HepG2 (cell line): ENCODE data around the gene ACTN3. TPM values are rescaled to one million over a fixed set of nuclear protein-coding genes. Genes with fewer than 3 reads are reported as not detected.

ENCODE experiments used
- ATAC-seq: fragments of 200-7000 bp; cut with Tn5 transposase; 3 replicates; pipeline ENCODE4 v1.9.1; 2020; ENCODE audit warnings: mild to moderate bottlenecking, moderate library complexity
- BruUV-seq: library from RNA; stranded (reverse); fragments of 400-500 nt; replicated peaks from 2 replicates; lab custom pipeline; 2021; lab: Mats Ljungman, UMichigan
- CTCF ChIA-PET: fragments of 300-600 bp; formaldehyde crosslinking; extraction: SDS; loops from one replicate; lab custom pipeline; 2021; ENCODE audit warnings: low total read pairs, inconsistent platforms, low intra/inter-chr PET ratio; lab: Yijun Ruan, JAX
- POLR2A ChIA-PET: fragments of 350-600 bp; sonication (Branson Sonifier 250); formaldehyde crosslinking; loops from one replicate; lab custom pipeline; 2020; ENCODE audit warnings: antibody characterized with exemption, inconsistent platforms; lab: Yijun Ruan, JAX
- DNase-seq: peaks from one replicate; pipeline ENCODE4 v3.0.0-alpha.2; 2015; ENCODE audit warnings: low spot score
- FAIRE-seq: peaks from 3 replicates; lab custom pipeline; 2011; peaks lifted over from hg19 to GRCh38; lab: Jason Lieb, UNC
- H2AFZ ChIP-seq: one replicate; pipeline ENCODE4 v1.6.1; 2011; ENCODE audit warnings: low read length, inconsistent platforms
- H3K27ac ChIP-seq: fragments of 300-600 bp; 3 replicates; pipeline ENCODE4 v1.8.0; 2011; ENCODE audit warnings: mixed run types, mild to moderate bottlenecking, mixed read lengths, low read length, inconsistent platforms; ENCODE audit not compliant: insufficient read depth; ENCODE audit errors: extremely low read length
- H3K27me3 ChIP-seq, 2 experiments: fragments of 200-600 bp in 1 of 2; 2 replicates in 1 of 2; 3 replicates in 1 of 2; pipeline versions ENCODE4 v1.6.0 to v1.8.0; 2011; ENCODE audit warnings: low read length in 2 of 2, mild to moderate bottlenecking in 2 of 2, moderate library complexity in 2 of 2, inconsistent platforms in 1 of 2; ENCODE audit not compliant: insufficient read depth in 2 of 2, control insufficient read depth in 1 of 2
- H3K36me3 ChIP-seq, 2 experiments: fragments of 200-600 bp in 1 of 2; replicated peaks in 1 of 2; 2 replicates in 1 of 2; 3 replicates in 1 of 2; pipeline versions ENCODE4 v1.5.1 to v1.8.0; 2011; ENCODE audit warnings: low read length in 2 of 2, inconsistent platforms in 1 of 2; ENCODE audit not compliant: insufficient read depth in 2 of 2, control insufficient read depth in 1 of 2
- H3K4me1 ChIP-seq: 2 replicates; pipeline ENCODE4 v1.5.1; 2012; ENCODE audit warnings: low read length, inconsistent platforms; ENCODE audit not compliant: insufficient read depth
- H3K4me2 ChIP-seq: 2 replicates; pipeline ENCODE4 v1.6.0; 2011; ENCODE audit warnings: low read depth, low read length, inconsistent platforms
- H3K4me3 ChIP-seq, 3 experiments: fragments of 200-600 bp in 1 of 3; sonication (generic), shearing (Covaris generic) in 1 of 3; replicated peaks in 1 of 3; 2 replicates each; pipeline ENCODE4 v1.5.1; 2011 to 2016; ENCODE audit warnings: low read length in 3 of 3, inconsistent platforms in 2 of 3, low read depth in 2 of 3, mild to moderate bottlenecking in 2 of 3, control low read depth in 1 of 3, mixed read lengths in 1 of 3; ENCODE audit not compliant: insufficient read depth in 1 of 3
- H3K79me2 ChIP-seq: one replicate; pipeline ENCODE4 v1.6.1; 2011; ENCODE audit warnings: low read length, inconsistent platforms; ENCODE audit not compliant: insufficient read depth
- H3K9ac ChIP-seq: 2 replicates; pipeline ENCODE4 v1.6.0; 2011; ENCODE audit warnings: mild to moderate bottlenecking, low read depth, low read length, inconsistent platforms; ENCODE audit not compliant: insufficient read depth
- H3K9me3 ChIP-seq: 2 replicates; pipeline ENCODE4 v1.5.1; 2012; ENCODE audit warnings: mild to moderate bottlenecking, low read length
- H4K20me1 ChIP-seq: 2 replicates; pipeline ENCODE4 v1.6.0; 2011; ENCODE audit warnings: inconsistent platforms, mild to moderate bottlenecking, low read length, moderate library complexity; ENCODE audit not compliant: insufficient read depth
- ARID5B ChIP-seq: IDR thresholded peaks from 2 replicates; pipeline ENCODE4 v1.4.0; 2020; ENCODE audit warnings: mild to moderate bottlenecking, missing genetic modification reagents
- GATAD2A ChIP-seq: IDR thresholded peaks from 2 replicates; pipeline ENCODE4 v1.6.1; 2016
- HNF4G ChIP-seq, 2 experiments: sonication (generic) in 1 of 2; formaldehyde crosslinking in 1 of 2; IDR thresholded peaks; 2 replicates each; pipeline versions ENCODE4 v1.4.0 to v1.6.1; 2011 to 2020; ENCODE audit warnings: borderline replicate concordance in 2 of 2, low read depth in 2 of 2, mild to moderate bottlenecking in 2 of 2, low read length in 1 of 2, missing genetic modification reagents in 1 of 2, moderate library complexity in 1 of 2
- ISX ChIP-seq: sonication (generic); formaldehyde crosslinking; conservative IDR thresholded peaks from 2 replicates; pipeline ENCODE4 v1.5.0; 2020; ENCODE audit warnings: missing genetic modification reagents
- MED1 ChIP-seq: sonication (generic); formaldehyde crosslinking; IDR thresholded peaks from 2 replicates; pipeline ENCODE4 v1.4.0; 2020; ENCODE audit warnings: missing genetic modification reagents
- NCOA2 ChIP-seq: sonication (generic); formaldehyde crosslinking; IDR thresholded peaks from 2 replicates; pipeline ENCODE4 v1.8.0; 2022; ENCODE audit warnings: inconsistent platforms
- SAP130 ChIP-seq: IDR thresholded peaks from 2 replicates; pipeline ENCODE4 v1.6.1; 2016; ENCODE audit warnings: low read depth
- SIN3B ChIP-seq: fragments of 150-350 bp; IDR thresholded peaks from 2 replicates; pipeline ENCODE4 v1.6.1; 2014; ENCODE audit warnings: low read length
- SIX1 ChIP-seq: sonication (generic); formaldehyde crosslinking; IDR thresholded peaks from 2 replicates; pipeline ENCODE4 v1.4.0; 2020; ENCODE audit warnings: missing genetic modification reagents, borderline replicate concordance
- SOX13 ChIP-seq, 3 experiments: fragments of 450-650 bp in 1 of 3; sonication (generic) in 1 of 3; formaldehyde crosslinking in 1 of 3; IDR thresholded peaks in 2 of 3; conservative IDR thresholded peaks in 1 of 3; 2 replicates each; pipeline versions ENCODE4 v1.5.0 to v1.6.1; 2016 to 2020; ENCODE audit warnings: antibody characterized with exemption in 1 of 3, mild to moderate bottlenecking in 1 of 3, missing compliant biosample characterization in 1 of 3, missing genetic modification reagents in 1 of 3, moderate library complexity in 1 of 3
- TARDBP ChIP-seq: sonication (generic); formaldehyde crosslinking; IDR thresholded peaks from 2 replicates; pipeline ENCODE4 v1.8.0; 2022; ENCODE audit warnings: mild to moderate bottlenecking, missing genetic modification reagents
- TEAD3 ChIP-seq: optimal IDR thresholded peaks from 2 replicates; pipeline ENCODE3; 2016; ENCODE audit warnings: borderline replicate concordance
- TOPORS ChIP-seq: sonication (generic); formaldehyde crosslinking; IDR thresholded peaks from 2 replicates; pipeline ENCODE4 v1.8.0; 2023; ENCODE audit warnings: mild to moderate bottlenecking, missing genetic modification reagents
- ZBTB21 ChIP-seq: sonication (generic); formaldehyde crosslinking; IDR thresholded peaks from 2 replicates; pipeline ENCODE4 v1.4.0; 2020; ENCODE audit warnings: missing genetic modification reagents
- ZBTB3 ChIP-seq: sonication (generic); formaldehyde crosslinking; IDR thresholded peaks from 2 replicates; pipeline ENCODE4 v1.4.0; 2020; ENCODE audit warnings: low read depth, mild to moderate bottlenecking, moderate library complexity, missing genetic modification reagents, borderline replicate concordance
- ZNF644 ChIP-seq: IDR thresholded peaks from 2 replicates; pipeline ENCODE4 v1.6.1; 2016; ENCODE audit warnings: low read depth
- WGBS: methylation state at CpG from one replicate; pipeline ENCODE4 v1.1.6; 2017; ENCODE audit warnings: low lambda C conversion rate; 5-methylcytosine and 5-hydroxymethylcytosine counted together
- in situ Hi-C: cut with HindIII; loops from 2 replicates; pipeline ENCODE4 v1.10.0; 2017; ENCODE audit warnings: low pct_unique_long_range_greater_than_20kb; ENCODE audit not compliant: extremely low pct_ligation_motif_present
- intact Hi-C: fragments of 100-400 bp; cut with micrococcal nuclease; formaldehyde crosslinking; loops from one replicate; pipeline ENCODE4 v1.10.0; 2022; ENCODE audit not compliant: unreplicated experiment
- polyA plus RNA-seq, 8 experiments: library from polyadenylated mRNA; depleted of rRNA in 3 of 8; stranded (reverse) in 7 of 8; unstranded in 1 of 8; fragments of >200 nt; fragmentation: Illumina TruSeq in 4 of 8; extraction: Trizol in 4 of 8; gene quantifications; 2 replicates each; pipeline versions ENCODE4 v1.2.1 to v1.2.3, GENCODE V29; 2011 to 2016; ENCODE audit warnings: low read depth in 4 of 8, missing spikeins in 1 of 8, mixed read lengths in 1 of 8; ENCODE audit not compliant: insufficient read depth in 1 of 8
- total RNA-seq, 5 experiments: library from RNA; depleted of rRNA; stranded (reverse); fragments of >200 nt; fragmentation: Illumina TruSeq; extraction: Trizol; gene quantifications; 2 replicates each; pipeline ENCODE4 v1.2.3, GENCODE V29; 2016; ENCODE audit warnings: low read depth in 1 of 5
- TF ChIP-seq, protein P1 (sequence below): sonication (generic); formaldehyde crosslinking; conservative IDR thresholded peaks from 2 replicates; pipeline ENCODE4 v1.4.0; 2020; ENCODE audit warnings: mild to moderate bottlenecking, missing genetic modification reagents, moderate library complexity

ACTN3 gene
- total and polyA plus RNA-seq, 2 of the 13 experiments (the other 11 are each of a cell fraction or from before 2014, with no cell fraction given), result 0.04 to 0.09 TPM

DNA sequence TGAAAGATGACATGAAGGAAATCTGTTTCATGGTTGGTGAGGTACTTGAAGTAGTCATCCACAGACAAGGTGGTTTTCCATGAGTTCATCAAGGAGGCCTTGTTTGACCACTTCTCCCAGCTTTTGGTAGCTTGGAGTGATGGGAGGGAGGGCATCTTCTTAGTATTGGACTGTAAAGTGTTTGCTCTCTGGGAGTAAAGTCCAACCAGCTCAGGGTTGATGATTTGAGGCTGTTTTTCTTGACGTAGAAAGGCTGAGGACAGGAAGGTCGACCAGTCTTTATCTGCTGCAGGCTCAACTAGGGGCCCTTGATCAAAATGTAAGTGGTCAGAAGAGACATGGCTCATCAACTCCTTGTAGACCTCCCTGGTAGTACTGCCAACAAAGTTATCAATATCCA lies 44.5 kb downstream of the ACTN3 start:
- CTCF ChIA-PET, result no interaction called here
- intact Hi-C loops, result loop anchor here (5.0 kb wide), 1 partner anchor 86 kb away; the partner anchor contains the start of gene RBM4B
- peak overlapping the region; percentile 100 for H3K4me2 ChIP-seq
- in situ Hi-C loops, result no loop called here
- H3K27me3 ChIP-seq, result no peaks in the 10 kb centered on the region; a peak in 1 of 5 replicates
- H3K27ac ChIP-seq, result peak overlapping the region; percentile 78
- POLR2A ChIA-PET, result interaction anchor here (0.6 to 5.1 kb wide), 10 partner anchors 12 to 648 kb away, joined by 3 to 72 read pairs (median 12); partner anchors contain the start of genes RBM14, RBM4 and RBM4B
- H3K36me3 ChIP-seq, result no peaks in the 10 kb centered on the region
- H3K4me1 ChIP-seq, result peaks cover 69% of the 10 kb centered on the region
- ATAC-seq (no peak), DNase-seq (peak; percentile 58), FAIRE-seq (no peak)
- peak overlapping the region in 1 of 3 experiments; percentile 31; a peak in 1 of 6 replicates for H3K4me3 ChIP-seq
- WGBS, result 0% methylated on average over 2 of the region's 2 CpGs
- no peaks in the 10 kb centered on the region for H3K9me3 ChIP-seq
- BruUV-seq, result TSS peak; percentile 49
- H3K9ac ChIP-seq, result 0 out of 2 replicates have a peak overlapping the region, but pooled peaks have one; percentile 85
- H4K20me1 ChIP-seq, result no peaks in the 10 kb centered on the region
- no peak overlapping the region for H2AFZ ChIP-seq
- peaks cover 12% of the 10 kb centered on the region for H3K79me2 ChIP-seq
- TF ChIP-seq ZBTB3, result no peak
- no peak for TF ChIP-seq SIX1 (CRISPR knock-in tag)
- peak; percentile 59 for TF ChIP-seq ARID5B (CRISPR knock-in tag)
- no peak for TF ChIP-seq TARDBP (CRISPR knock-in tag)
- TF ChIP-seq SAP130 (CRISPR knock-in tag), result peak; percentile 28; the same call in 1 of the 2 replicates
- TF ChIP-seq MED1 (CRISPR knock-in tag), result 0 out of 2 replicates have a peak, but pooled peaks have one; percentile 30
- 0 out of 2 replicates have a peak, but pooled peaks have one; percentile 11 for TF ChIP-seq NCOA2 (CRISPR knock-in tag)
- TF ChIP-seq HNF4G (IDR thresholded peaks at IDR 0.05; ENCODE audit: borderline replicate concordance, low read depth, low read length), result peak; percentile 45; the same call in 1 of the 2 replicates
- no peak for TF ChIP-seq HNF4G (CRISPR knock-in tag; IDR thresholded peaks at IDR 0.05; ENCODE audit: borderline replicate concordance, low read depth)
- TF ChIP-seq ZNF644, result peak; percentile 36; the same call in 1 of the 2 replicates
- TF ChIP-seq SIN3B, result no peak
- no peak for TF ChIP-seq ISX (CRISPR knock-in tag)
- no peak for TF ChIP-seq SOX13 (IDR thresholded peaks at IDR 0.05)
- TF ChIP-seq SOX13 (CRISPR knock-in tag; conservative IDR thresholded peaks at IDR 0.05 in 1 of 2, IDR thresholded peaks at IDR 0.05 in 1 of 2), result peak in 1 of 2 experiments; percentile 34; a peak in 1 of 4 replicates
- TF ChIP-seq GATAD2A (CRISPR knock-in tag), result peak; percentile 57; the same call in 1 of the 2 replicates
- TF ChIP-seq TEAD3 (CRISPR knock-in tag), result peak; percentile 24
- 0 out of 2 replicates have a peak, but pooled peaks have one; percentile 27 for TF ChIP-seq TOPORS (CRISPR knock-in tag)
- 0 out of 2 replicates have a peak, but pooled peaks have one; percentile 54 for TF ChIP-seq ZBTB21 (CRISPR knock-in tag)
- TF ChIP-seq, protein P1, sequence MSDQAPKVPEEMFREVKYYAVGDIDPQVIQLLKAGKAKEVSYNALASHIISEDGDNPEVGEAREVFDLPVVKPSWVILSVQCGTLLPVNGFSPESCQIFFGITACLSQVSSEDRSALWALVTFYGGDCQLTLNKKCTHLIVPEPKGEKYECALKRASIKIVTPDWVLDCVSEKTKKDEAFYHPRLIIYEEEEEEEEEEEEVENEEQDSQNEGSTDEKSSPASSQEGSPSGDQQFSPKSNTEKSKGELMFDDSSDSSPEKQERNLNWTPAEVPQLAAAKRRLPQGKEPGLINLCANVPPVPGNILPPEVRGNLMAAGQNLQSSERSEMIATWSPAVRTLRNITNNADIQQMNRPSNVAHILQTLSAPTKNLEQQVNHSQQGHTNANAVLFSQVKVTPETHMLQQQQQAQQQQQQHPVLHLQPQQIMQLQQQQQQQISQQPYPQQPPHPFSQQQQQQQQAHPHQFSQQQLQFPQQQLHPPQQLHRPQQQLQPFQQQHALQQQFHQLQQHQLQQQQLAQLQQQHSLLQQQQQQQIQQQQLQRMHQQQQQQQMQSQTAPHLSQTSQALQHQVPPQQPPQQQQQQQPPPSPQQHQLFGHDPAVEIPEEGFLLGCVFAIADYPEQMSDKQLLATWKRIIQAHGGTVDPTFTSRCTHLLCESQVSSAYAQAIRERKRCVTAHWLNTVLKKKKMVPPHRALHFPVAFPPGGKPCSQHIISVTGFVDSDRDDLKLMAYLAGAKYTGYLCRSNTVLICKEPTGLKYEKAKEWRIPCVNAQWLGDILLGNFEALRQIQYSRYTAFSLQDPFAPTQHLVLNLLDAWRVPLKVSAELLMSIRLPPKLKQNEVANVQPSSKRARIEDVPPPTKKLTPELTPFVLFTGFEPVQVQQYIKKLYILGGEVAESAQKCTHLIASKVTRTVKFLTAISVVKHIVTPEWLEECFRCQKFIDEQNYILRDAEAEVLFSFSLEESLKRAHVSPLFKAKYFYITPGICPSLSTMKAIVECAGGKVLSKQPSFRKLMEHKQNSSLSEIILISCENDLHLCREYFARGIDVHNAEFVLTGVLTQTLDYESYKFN (CRISPR knock-in tag), result 0 out of 2 replicates have a peak, but pooled peaks have one; percentile 43
